NCI-H774 (cell line): ENCODE data around the gene RSPH9.

Source experiments
- DNase-seq: peaks from one replicate; lab custom pipeline; 2025; lab: John Stamatoyannopoulos, UW

The RSPH9 gene

GRCh38 chr6:43668151-43669028, 23.6 kb downstream of the RSPH9 start:
- peak; percentile 74 for DNase-seq

- DNase-seq = no peak
Observed at GRCh38 chr6:43669050-43669921, 24.4 kb downstream of the RSPH9 start.

GRCh38 chr6:43669922-43670622, 25.2 kb downstream of the RSPH9 start:
- no peak for DNase-seq

GRCh38 chr6:43670623-43670986, 25.8 kb downstream of the RSPH9 start:
- no peak for DNase-seq

GRCh38 chr6:43671011-43671800, 26.4 kb downstream of the RSPH9 start:
- no peak for DNase-seq

GRCh38 chr6:43671801-43672690, 27.2 kb downstream of the RSPH9 start:
- no peak for DNase-seq

- no peak for DNase-seq
Observed at GRCh38 chr6:43673444-43674084, 28.7 kb downstream of the RSPH9 start.

GRCh38 chr6:43674291-43674690, 29.5 kb downstream of the RSPH9 start:
- DNase-seq = no peak

GRCh38 chr6:43674921-43675320, 30.1 kb downstream of the RSPH9 start:
- DNase-seq = no peak

- DNase-seq = no peak
Observed at GRCh38 chr6:43676962-43677606, 32.2 kb downstream of the RSPH9 start.

GRCh38 chr6:43677759-43678158, 32.9 kb downstream of the RSPH9 start:
- no peak for DNase-seq

GRCh38 chr6:43678341-43678740, 33.5 kb downstream of the RSPH9 start:
- DNase-seq = no peak

GRCh38 chr6:43679057-43679456, 34.2 kb downstream of the RSPH9 start:
- DNase-seq = no peak

GRCh38 chr6:43680308-43681200, 35.7 kb downstream of the RSPH9 start:
- DNase-seq = no peak

GRCh38 chr6:43681303-43681702, 36.5 kb downstream of the RSPH9 start:
- DNase-seq = no peak

- DNase-seq = no peak
Observed at GRCh38 chr6:43682724-43683429, 38.0 kb downstream of the RSPH9 start.

- DNase-seq = no peak
Observed at GRCh38 chr6:43683708-43684455, 39.0 kb downstream of the RSPH9 start.
